Suprapubic skin (tissue), 4 donors: Measurements from ENCODE around the gene CDK2. TPM values are rescaled to one million over a fixed set of nuclear protein-coding genes. Genes with fewer than 3 reads are reported as not detected.

ENCODE experiments used
- DNase-seq, 2 donors: peaks; one replicate each; pipeline ENCODE4 v3.0.0-alpha.2; 2019; ENCODE audit warnings: low spot score in 2 of 2
- H3K27ac ChIP-seq: fragments of 200-600 bp; sonication (generic); one replicate; pipeline ENCODE4 v1.5.1; 2019
- H3K27me3 ChIP-seq: fragments of 200-600 bp; sonication (generic); one replicate; pipeline ENCODE4 v1.5.1; 2019
- H3K36me3 ChIP-seq: fragments of 200-600 bp; sonication (generic); one replicate; pipeline ENCODE4 v1.5.1; 2019
- H3K4me1 ChIP-seq: fragments of 200-600 bp; sonication (generic); one replicate; pipeline ENCODE4 v1.5.1; 2019
- H3K4me3 ChIP-seq: fragments of 200-600 bp; sonication (generic); one replicate; pipeline ENCODE4 v1.5.1; 2019; ENCODE audit warnings: mild to moderate bottlenecking
- H3K9me3 ChIP-seq: fragments of 200-600 bp; sonication (generic); one replicate; pipeline ENCODE4 v1.5.1; 2019
- EP300 ChIP-seq: sonication (generic); formaldehyde crosslinking; IDR thresholded peaks from one replicate; pipeline ENCODE4 v1.6.1; 2017; ENCODE audit warnings: antibody characterized with exemption
- POLR2A ChIP-seq, 2 donors: fragments of 450-650 bp; IDR thresholded peaks; one replicate each; pipeline ENCODE4 v1.6.1; 2017; ENCODE audit warnings: antibody characterized with exemption in 2 of 2, mild to moderate bottlenecking in 2 of 2, moderate library complexity in 2 of 2
- POLR2AphosphoS5 ChIP-seq, 3 donors: sonication (generic); formaldehyde crosslinking; IDR thresholded peaks; one replicate each; pipeline ENCODE4 v1.6.1; 2017; ENCODE audit warnings: antibody characterized with exemption in 3 of 3
- WGBS: methylation state at CpG from one replicate; pipeline ENCODE4 v1.1.5; 2018; 5-methylcytosine and 5-hydroxymethylcytosine counted together
- total RNA-seq, 4 donors: library from RNA; depleted of rRNA; stranded (reverse); fragments of >200 nt; gene quantifications; one replicate each; pipeline ENCODE4 v1.1.0, GENCODE V29; 2016
- TF ChIP-seq, protein P1 (sequence below), 2 donors: fragments of 200-600 bp in 1 of 2; fragments of 450-650 bp in 1 of 2; sonication (generic) in 1 of 2; IDR thresholded peaks; one replicate each; pipeline ENCODE4 v1.5.1; 2016 to 2019; ENCODE audit warnings: antibody characterized with exemption in 2 of 2, mild to moderate bottlenecking in 1 of 2, moderate library complexity in 1 of 2

Gene CDK2
- total RNA-seq, 4 donors from 2014 or later = 18.4 to 33.2 (median 28.6) TPM

- Histone ChIP-seq H3K4me3 (peak overlapping the region; percentile 82), H3K27ac (peak overlapping the region; percentile 89), H3K4me1 (peaks cover 13% of the 10 kb centered on the region), H3K27me3 (no peaks in the 10 kb centered on the region), H3K9me3 (no peaks in the 10 kb centered on the region), H3K36me3 (peaks cover 16% of the 10 kb centered on the region)
- TF ChIP-seq, protein P1, sequence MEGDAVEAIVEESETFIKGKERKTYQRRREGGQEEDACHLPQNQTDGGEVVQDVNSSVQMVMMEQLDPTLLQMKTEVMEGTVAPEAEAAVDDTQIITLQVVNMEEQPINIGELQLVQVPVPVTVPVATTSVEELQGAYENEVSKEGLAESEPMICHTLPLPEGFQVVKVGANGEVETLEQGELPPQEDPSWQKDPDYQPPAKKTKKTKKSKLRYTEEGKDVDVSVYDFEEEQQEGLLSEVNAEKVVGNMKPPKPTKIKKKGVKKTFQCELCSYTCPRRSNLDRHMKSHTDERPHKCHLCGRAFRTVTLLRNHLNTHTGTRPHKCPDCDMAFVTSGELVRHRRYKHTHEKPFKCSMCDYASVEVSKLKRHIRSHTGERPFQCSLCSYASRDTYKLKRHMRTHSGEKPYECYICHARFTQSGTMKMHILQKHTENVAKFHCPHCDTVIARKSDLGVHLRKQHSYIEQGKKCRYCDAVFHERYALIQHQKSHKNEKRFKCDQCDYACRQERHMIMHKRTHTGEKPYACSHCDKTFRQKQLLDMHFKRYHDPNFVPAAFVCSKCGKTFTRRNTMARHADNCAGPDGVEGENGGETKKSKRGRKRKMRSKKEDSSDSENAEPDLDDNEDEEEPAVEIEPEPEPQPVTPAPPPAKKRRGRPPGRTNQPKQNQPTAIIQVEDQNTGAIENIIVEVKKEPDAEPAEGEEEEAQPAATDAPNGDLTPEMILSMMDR (IDR thresholded peaks at IDR 0.05) = no peak
- TF ChIP-seq POLR2AphosphoS5 (IDR thresholded peaks at IDR 0.05) = no peak
- TF ChIP-seq POLR2A (IDR thresholded peaks at IDR 0.05) = no peak
- no peak for TF ChIP-seq EP300
- DNase-seq = peak in 1 of 2 donors; percentile 77
- 1% methylated on average over 26 of the region's 44 CpGs for WGBS
These were observed 41.2 kb downstream of the CDK2 start for GRCh38 chr12:56007564-56008559.

DNA sequence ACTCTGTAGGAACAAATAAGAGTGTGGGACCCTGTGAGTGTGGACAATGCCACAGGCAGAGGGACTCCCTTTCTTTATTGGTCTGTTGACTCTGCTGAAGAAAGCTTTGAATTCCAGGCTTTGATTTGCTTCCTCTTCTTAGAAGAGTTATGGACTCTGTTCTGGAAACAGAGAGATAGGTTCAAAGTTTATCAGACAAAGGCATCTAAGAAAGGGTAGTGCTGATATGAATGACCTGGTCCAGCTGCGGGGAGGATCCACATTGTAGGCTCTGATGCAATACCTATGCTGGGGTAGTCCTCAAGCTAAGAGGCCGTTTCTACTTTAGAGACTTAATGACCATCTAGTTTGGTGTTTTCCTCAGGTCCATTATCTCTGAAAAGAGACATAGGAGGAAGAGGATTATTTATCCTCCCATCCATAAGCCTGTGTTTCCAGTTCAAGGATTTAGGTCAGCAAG, 43.5 kb downstream of the CDK2 start:
- Histone ChIP-seq H3K9me3 (no peaks in the 10 kb centered on the region), H3K27me3 (no peaks in the 10 kb centered on the region), H3K27ac (no peak overlapping the region), H3K36me3 (no peaks in the 10 kb centered on the region), H3K4me3 (no peak overlapping the region), H3K4me1 (peaks cover 13% of the 10 kb centered on the region)
- DNase-seq = no peak
- TF ChIP-seq, protein P1 (IDR thresholded peaks at IDR 0.05) = no peak
- TF ChIP-seq EP300 = no peak
- TF ChIP-seq POLR2A (IDR thresholded peaks at IDR 0.05) = no peak
- TF ChIP-seq POLR2AphosphoS5 (IDR thresholded peaks at IDR 0.05) = no peak
- WGBS = 61% methylated on average over 2 of the region's 2 CpGs

GRCh38 chr12:56011509-56012090, 45.0 kb downstream of the CDK2 start:
- Histone ChIP-seq H3K4me1 (peaks cover 12% of the 10 kb centered on the region), H3K9me3 (no peaks in the 10 kb centered on the region), H3K27ac (no peak overlapping the region), H3K36me3 (no peaks in the 10 kb centered on the region), H3K27me3 (no peaks in the 10 kb centered on the region), H3K4me3 (no peak overlapping the region)
- no peak for DNase-seq
- 98% methylated on average over 2 of the region's 2 CpGs for WGBS
- no peak for TF ChIP-seq POLR2AphosphoS5 (IDR thresholded peaks at IDR 0.05)
- TF ChIP-seq EP300 = no peak
- TF ChIP-seq POLR2A (IDR thresholded peaks at IDR 0.05) = no peak
- TF ChIP-seq, protein P1 (IDR thresholded peaks at IDR 0.05) = no peak

GRCh38 chr12:56013482-56013881, 46.9 kb downstream of the CDK2 start:
- H3K27me3 ChIP-seq = no peaks in the 10 kb centered on the region
- H3K4me3 ChIP-seq = no peak overlapping the region
- H3K36me3 ChIP-seq = no peaks in the 10 kb centered on the region
- H3K9me3 ChIP-seq = no peaks in the 10 kb centered on the region
- no peak overlapping the region for H3K27ac ChIP-seq
- TF ChIP-seq, protein P1 (IDR thresholded peaks at IDR 0.05) = no peak
- TF ChIP-seq POLR2A (IDR thresholded peaks at IDR 0.05) (no peak), EP300 (no peak), POLR2AphosphoS5 (IDR thresholded peaks at IDR 0.05) (no peak)
- no peak for DNase-seq
- no peaks in the 10 kb centered on the region for H3K4me1 ChIP-seq
- 69% methylated on average over 4 of the region's 5 CpGs for WGBS

DNA sequence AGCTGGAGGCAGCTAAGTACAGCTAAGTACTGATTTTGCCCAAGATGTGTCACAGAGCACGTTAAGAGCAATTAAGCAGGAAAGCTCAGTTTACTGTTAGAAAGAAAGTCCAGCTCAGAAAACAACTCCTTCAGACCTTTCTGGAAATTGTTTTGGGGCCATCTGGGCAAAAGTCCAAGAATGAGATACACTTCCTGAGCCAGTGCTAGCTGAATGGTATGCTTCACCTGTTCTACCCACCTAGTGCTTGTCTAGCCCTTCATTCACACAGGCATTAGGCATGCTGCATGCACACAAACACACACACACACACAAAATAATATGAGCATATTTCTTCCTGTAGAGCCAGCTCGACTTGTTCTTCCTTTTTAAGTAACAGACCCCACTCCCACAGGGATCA, 47.6 kb downstream of the CDK2 start:
- Histone ChIP-seq H3K27ac (no peak overlapping the region), H3K9me3 (no peaks in the 10 kb centered on the region)
- 64% methylated on average over 2 of the region's 2 CpGs for WGBS

More for the DNA sequence above, 47.6 kb downstream of the CDK2 start:
- Histone ChIP-seq H3K36me3 (peaks cover 5% of the 10 kb centered on the region), H3K27me3 (no peaks in the 10 kb centered on the region), H3K4me3 (no peak overlapping the region), H3K4me1 (no peaks in the 10 kb centered on the region)
- no peak for TF ChIP-seq POLR2A (IDR thresholded peaks at IDR 0.05)
- TF ChIP-seq, protein P1 (IDR thresholded peaks at IDR 0.05) = no peak
- TF ChIP-seq POLR2AphosphoS5 (IDR thresholded peaks at IDR 0.05) = no peak
- TF ChIP-seq EP300 = no peak
- DNase-seq = no peak
